DMS53 treated with DMSO at 0.1 percent for 48 hours (cell line): ENCODE data around the gene POU4F3.

Experiments used
- DNase-seq: peaks from one replicate; lab custom pipeline; 2025; ENCODE audit not compliant: unreplicated experiment; lab: John Stamatoyannopoulos, UW

The POU4F3 gene

GRCh38 chr5:146390469-146390868, 51.8 kb downstream of the POU4F3 start:
- DNase-seq, result no peak
